GM12878 (cell line): ENCODE data around the gene PLOD2. TPM values are rescaled to one million over a fixed set of nuclear protein-coding genes. Genes with fewer than 3 reads are reported as not detected.

Source experiments
- ATAC-seq: fragments of 200-7000 bp; cut with Tn5 transposase; 3 replicates; pipeline ENCODE4 v1.9.1; 2020; ENCODE audit warnings: mild to moderate bottlenecking, moderate library complexity
- BruUV-seq: library from RNA; stranded (reverse); fragments of 400-500 nt; replicated peaks from 2 replicates; lab custom pipeline; 2021; lab: Mats Ljungman, UMichigan
- CTCF ChIA-PET: fragments of 300-600 bp; sonication (Branson Sonifier 250); formaldehyde crosslinking; extraction: SDS; loops from one replicate; lab custom pipeline; 2021; ENCODE audit warnings: inconsistent platforms; lab: Yijun Ruan, JAX
- POLR2A ChIA-PET: fragments of 350-600 bp; formaldehyde crosslinking; extraction: SDS; loops from one replicate; lab custom pipeline; 2021; ENCODE audit warnings: inconsistent platforms; lab: Charles Lee
- RAD21 ChIA-PET: fragments of 300-600 bp; sonication (Branson Sonifier 250); formaldehyde crosslinking; loops from one replicate; lab custom pipeline; 2023; ENCODE audit warnings: antibody characterized with exemption; ENCODE audit not compliant: unreplicated experiment; lab: Charles Lee
- SMC1A ChIA-PET: fragments of 300-600 bp; sonication (Branson Sonifier 250); formaldehyde crosslinking; loops from one replicate; lab custom pipeline; 2023; ENCODE audit not compliant: unreplicated experiment, uncharacterized antibody; lab: Charles Lee
- DNase-seq: peaks from one replicate; pipeline ENCODE4 v3.0.0-alpha.2; 2011; ENCODE audit warnings: low read depth, low spot score
- FAIRE-seq: peaks from 3 replicates; lab custom pipeline; 2011; peaks lifted over from hg19 to GRCh38; lab: Jason Lieb, UNC
- H2AFZ ChIP-seq: 2 replicates; pipeline ENCODE4 v1.6.0; 2011; ENCODE audit warnings: low read depth, low read length, control low read depth; ENCODE audit not compliant: control insufficient read depth
- H3K27ac ChIP-seq: 2 replicates; pipeline ENCODE4 v1.5.1; 2011; ENCODE audit warnings: control low read depth; ENCODE audit not compliant: control insufficient read depth, insufficient read depth
- H3K27me3 ChIP-seq, 2 experiments: replicated peaks in 1 of 2; 2 replicates each; pipeline versions ENCODE4 v1.6.0 to v1.6.1; 2011; ENCODE audit warnings: low read length in 1 of 2; ENCODE audit not compliant: control insufficient read depth in 2 of 2, insufficient read depth in 2 of 2
- H3K36me3 ChIP-seq, 2 experiments: 2 replicates each; pipeline ENCODE4 v1.5.1; 2011; ENCODE audit warnings: low read length in 1 of 2; ENCODE audit not compliant: control insufficient read depth in 2 of 2, insufficient read depth in 2 of 2
- H3K4me1 ChIP-seq: 2 replicates; pipeline ENCODE4 v1.6.1; 2011; ENCODE audit warnings: mild to moderate bottlenecking, low read length, moderate library complexity, mixed read lengths; ENCODE audit not compliant: control insufficient read depth, insufficient read depth
- H3K4me2 ChIP-seq: 2 replicates; pipeline ENCODE4 v1.6.0; 2011; ENCODE audit warnings: control low read depth; ENCODE audit not compliant: control insufficient read depth, insufficient read depth
- H3K4me3 ChIP-seq: fragments of 200-600 bp; sonication (generic); 2 replicates; pipeline ENCODE4 v1.5.1; 2016
- H3K79me2 ChIP-seq: 2 replicates; pipeline ENCODE4 v1.6.0; 2011; ENCODE audit warnings: low read length; ENCODE audit not compliant: control insufficient read depth, insufficient read depth
- H3K9ac ChIP-seq: 2 replicates; pipeline ENCODE4 v1.8.0; 2011; ENCODE audit warnings: low read length, control low read depth, mixed read lengths; ENCODE audit not compliant: control insufficient read depth, insufficient read depth
- H3K9me3 ChIP-seq: replicated peaks from 3 replicates; pipeline ENCODE4 v1.5.1; 2011; ENCODE audit warnings: mild to moderate bottlenecking, low read length; ENCODE audit not compliant: control insufficient read depth, insufficient read depth
- H4K20me1 ChIP-seq: 2 replicates; pipeline ENCODE4 v1.6.0; 2011; ENCODE audit not compliant: control insufficient read depth, insufficient read depth
- DPF2 ChIP-seq: fragments of 450-650 bp; IDR thresholded peaks from 2 replicates; pipeline ENCODE4 v1.6.1; 2017; ENCODE audit warnings: mild to moderate bottlenecking
- EED ChIP-seq: sonication (generic); IDR thresholded peaks from 2 replicates; pipeline ENCODE4 v1.6.1; 2016; ENCODE audit warnings: antibody characterized with exemption, low read depth
- FOXM1 ChIP-seq: IDR thresholded peaks from 2 replicates; pipeline ENCODE4 v1.6.1; 2012; ENCODE audit warnings: low read depth, mild to moderate bottlenecking, inconsistent platforms, low read length, moderate library complexity
- IKZF2 ChIP-seq, 2 experiments: fragments of 450-650 bp; IDR thresholded peaks; 2 replicates each; pipeline ENCODE4 v1.6.1; 2017; ENCODE audit warnings: mild to moderate bottlenecking in 2 of 2, moderate library complexity in 2 of 2
- SIX5 ChIP-seq: IDR thresholded peaks from 2 replicates; pipeline ENCODE4 v1.6.1; 2011; ENCODE audit warnings: mild to moderate bottlenecking, low read depth, low read length, moderate library complexity; ENCODE audit not compliant: severe bottlenecking
- WGBS: methylation state at CpG from one replicate; pipeline ENCODE4 v1.1.6; 2016; ENCODE audit warnings: low lambda C conversion rate; ENCODE audit not compliant: insufficient replicate concordance, insufficient coverage; ENCODE audit errors: missing lambda C conversion rate; 5-methylcytosine and 5-hydroxymethylcytosine counted together
- in situ Hi-C: fragments of 300-500 bp; cut with MboI; formaldehyde crosslinking; loops from 9 replicates; pipeline ENCODE4 v1.14.3; 2018; ENCODE audit warnings: mixed read lengths
- intact Hi-C: fragments of 100-400 bp; cut with micrococcal nuclease; formaldehyde crosslinking; loops from one replicate; pipeline ENCODE4 v1.14.2; 2022; ENCODE audit not compliant: unreplicated experiment
- polyA plus RNA-seq, 11 experiments: library from polyadenylated mRNA; depleted of rRNA in 4 of 11; unstranded in 6 of 11; stranded (reverse) in 5 of 11; fragments of >200 nt; fragmentation: Nextera tagmentation in 4 of 11; fragmentation: Illumina TruSeq in 1 of 11; extraction: Ambion mirVana in 4 of 11; extraction: Trizol in 1 of 11; gene quantifications; 1 replicate in 1 of 11; 2 replicates in 10 of 11; pipeline versions ENCODE4 v1.2.1 to v1.2.3, GENCODE V29; 2011 to 2016; ENCODE audit warnings: inconsistent platforms in 2 of 11, missing spikeins in 2 of 11, low read depth in 1 of 11
- total RNA-seq, 4 experiments: library from RNA; depleted of rRNA in 3 of 4; stranded (reverse); fragments of >200 nt in 3 of 4; fragmentation: Illumina TruSeq in 1 of 4; extraction: Trizol in 1 of 4; gene quantifications; 2 replicates each; pipeline versions ENCODE4 v1.2.1 to v1.2.3, GENCODE V29; 2013 to 2021
- TF ChIP-seq, protein P1 (sequence below): IDR thresholded peaks from 2 replicates; pipeline ENCODE4 v1.6.1; 2011; ENCODE audit warnings: borderline replicate concordance, low read depth, mild to moderate bottlenecking, moderate library complexity, low read length; ENCODE audit not compliant: insufficient read depth, poor library complexity, severe bottlenecking
- TF ChIP-seq, protein P2 (sequence below): fragments of 450-650 bp; IDR thresholded peaks from 2 replicates; pipeline ENCODE4 v1.6.1; 2018; ENCODE audit warnings: mild to moderate bottlenecking, low read depth, moderate library complexity; ENCODE audit not compliant: partially characterized antibody

The PLOD2 gene
- total and polyA plus RNA-seq, 10 of the 15 experiments (the other 5 are each of a cell fraction or from before 2014, with no cell fraction given): 0.03 to 0.56 (median 0.33) TPM; not detected in 4

DNA sequence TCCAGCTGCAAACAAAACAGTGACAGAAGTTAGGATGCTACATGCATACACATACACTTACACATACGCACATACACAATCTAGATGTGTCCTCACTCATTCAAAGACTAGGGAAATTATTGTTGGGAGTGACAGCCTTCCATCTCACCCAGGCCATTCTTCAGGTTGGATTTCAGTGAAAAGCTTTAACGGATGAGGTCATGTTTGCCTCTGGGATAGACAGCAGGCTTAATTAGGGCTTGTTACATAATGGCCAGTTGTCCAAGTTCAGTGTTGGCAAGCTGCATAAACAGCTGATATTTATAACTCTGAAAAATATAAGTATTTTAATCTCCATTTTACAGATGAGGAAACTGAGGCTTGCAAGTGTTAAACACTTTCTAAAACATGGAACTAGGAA is 35.8 kb upstream of the PLOD2 start (continued):
- TF ChIP-seq, protein P1, sequence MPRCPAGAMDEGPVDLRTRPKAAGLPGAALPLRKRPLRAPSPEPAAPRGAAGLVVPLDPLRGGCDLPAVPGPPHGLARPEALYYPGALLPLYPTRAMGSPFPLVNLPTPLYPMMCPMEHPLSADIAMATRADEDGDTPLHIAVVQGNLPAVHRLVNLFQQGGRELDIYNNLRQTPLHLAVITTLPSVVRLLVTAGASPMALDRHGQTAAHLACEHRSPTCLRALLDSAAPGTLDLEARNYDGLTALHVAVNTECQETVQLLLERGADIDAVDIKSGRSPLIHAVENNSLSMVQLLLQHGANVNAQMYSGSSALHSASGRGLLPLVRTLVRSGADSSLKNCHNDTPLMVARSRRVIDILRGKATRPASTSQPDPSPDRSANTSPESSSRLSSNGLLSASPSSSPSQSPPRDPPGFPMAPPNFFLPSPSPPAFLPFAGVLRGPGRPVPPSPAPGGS: no peak
- TF ChIP-seq, protein P2, sequence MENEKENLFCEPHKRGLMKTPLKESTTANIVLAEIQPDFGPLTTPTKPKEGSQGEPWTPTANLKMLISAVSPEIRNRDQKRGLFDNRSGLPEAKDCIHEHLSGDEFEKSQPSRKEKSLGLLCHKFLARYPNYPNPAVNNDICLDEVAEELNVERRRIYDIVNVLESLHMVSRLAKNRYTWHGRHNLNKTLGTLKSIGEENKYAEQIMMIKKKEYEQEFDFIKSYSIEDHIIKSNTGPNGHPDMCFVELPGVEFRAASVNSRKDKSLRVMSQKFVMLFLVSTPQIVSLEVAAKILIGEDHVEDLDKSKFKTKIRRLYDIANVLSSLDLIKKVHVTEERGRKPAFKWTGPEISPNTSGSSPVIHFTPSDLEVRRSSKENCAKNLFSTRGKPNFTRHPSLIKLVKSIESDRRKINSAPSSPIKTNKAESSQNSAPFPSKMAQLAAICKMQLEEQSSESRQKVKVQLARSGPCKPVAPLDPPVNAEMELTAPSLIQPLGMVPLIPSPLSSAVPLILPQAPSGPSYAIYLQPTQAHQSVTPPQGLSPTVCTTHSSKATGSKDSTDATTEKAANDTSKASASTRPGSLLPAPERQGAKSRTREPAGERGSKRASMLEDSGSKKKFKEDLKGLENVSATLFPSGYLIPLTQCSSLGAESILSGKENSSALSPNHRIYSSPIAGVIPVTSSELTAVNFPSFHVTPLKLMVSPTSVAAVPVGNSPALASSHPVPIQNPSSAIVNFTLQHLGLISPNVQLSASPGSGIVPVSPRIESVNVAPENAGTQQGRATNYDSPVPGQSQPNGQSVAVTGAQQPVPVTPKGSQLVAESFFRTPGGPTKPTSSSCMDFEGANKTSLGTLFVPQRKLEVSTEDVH: no peak
- no peak for TF ChIP-seq DPF2
- no peak for TF ChIP-seq FOXM1
- no peak for TF ChIP-seq SIX5

- H3K4me2 ChIP-seq: no peak overlapping the region
- H3K4me3 ChIP-seq: no peak overlapping the region
- no peak overlapping the region for H3K27ac ChIP-seq
- ChIA-PET CTCF (interaction anchor here (1.0 to 2.1 kb wide), 2 partner anchors 8 to 380 kb away, joined by 3 to 7 read pairs; no protein-coding TSS in a partner anchor), RAD21 (no interaction called here), POLR2A (no interaction called here), SMC1A (interaction anchor here (1.4 kb wide), 1 partner anchor 12 kb away, joined by 5 read pairs; no protein-coding TSS in a partner anchor)
- H4K20me1 ChIP-seq: no peaks in the 10 kb centered on the region
- in situ Hi-C loops: loop anchor here (25.0 kb wide), 1 partner anchor 408 kb away; no protein-coding TSS in a partner anchor
- intact Hi-C loops: no loop called here
- DNase-seq (no peak), FAIRE-seq (no peak), ATAC-seq (no peak)
- no peaks in the 10 kb centered on the region for H3K4me1 ChIP-seq
- no peak overlapping the region for H2AFZ ChIP-seq
- no peaks in the 10 kb centered on the region for H3K79me2 ChIP-seq
- no peaks in the 10 kb centered on the region for H3K36me3 ChIP-seq
- no TSS peak for BruUV-seq
- no peaks in the 10 kb centered on the region for H3K27me3 ChIP-seq
- WGBS: 2% methylated on average over 4 of the region's 4 CpGs
- no peak for TF ChIP-seq EED
- no peak for TF ChIP-seq IKZF2 (IDR thresholded peaks at IDR 0.05)
- no peak overlapping the region for H3K9ac ChIP-seq
- no peaks in the 10 kb centered on the region for H3K9me3 ChIP-seq
These were observed 34.6 kb upstream of the PLOD2 start for GRCh38 chr3:146195605-146196004.
